GM12873 (cell line): ENCODE data around the gene OR52B2.

ENCODE experiments used
- TF ChIP-seq, protein P1 (sequence below): IDR thresholded peaks from 2 replicates; pipeline ENCODE4 v1.5.1; 2012; ENCODE audit warnings: low read depth, mild to moderate bottlenecking, moderate library complexity, low read length, control low read depth; ENCODE audit not compliant: insufficient read depth; ENCODE audit errors: missing control alignments

The OR52B2 gene

DNA sequence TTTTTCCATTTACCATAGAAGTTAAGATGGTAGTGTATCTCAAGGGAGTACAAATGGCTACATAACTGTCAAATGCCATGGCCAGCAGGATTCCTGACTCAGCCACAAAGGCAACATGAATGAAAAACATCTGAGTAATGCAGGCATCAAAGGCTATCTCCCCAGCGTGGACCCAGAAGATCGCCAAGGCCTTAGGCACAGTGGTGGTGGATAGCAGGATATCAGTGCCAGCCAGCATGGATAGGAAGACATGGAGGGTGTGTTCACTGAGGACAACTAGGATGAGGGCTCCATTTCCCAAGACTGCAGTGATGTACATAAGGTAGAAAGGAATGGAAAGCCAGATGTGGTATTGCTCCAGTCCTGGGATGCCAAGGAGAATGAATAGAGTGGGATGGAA is 18.0 kb downstream of the OR52B2 start:
- TF ChIP-seq, protein P1, sequence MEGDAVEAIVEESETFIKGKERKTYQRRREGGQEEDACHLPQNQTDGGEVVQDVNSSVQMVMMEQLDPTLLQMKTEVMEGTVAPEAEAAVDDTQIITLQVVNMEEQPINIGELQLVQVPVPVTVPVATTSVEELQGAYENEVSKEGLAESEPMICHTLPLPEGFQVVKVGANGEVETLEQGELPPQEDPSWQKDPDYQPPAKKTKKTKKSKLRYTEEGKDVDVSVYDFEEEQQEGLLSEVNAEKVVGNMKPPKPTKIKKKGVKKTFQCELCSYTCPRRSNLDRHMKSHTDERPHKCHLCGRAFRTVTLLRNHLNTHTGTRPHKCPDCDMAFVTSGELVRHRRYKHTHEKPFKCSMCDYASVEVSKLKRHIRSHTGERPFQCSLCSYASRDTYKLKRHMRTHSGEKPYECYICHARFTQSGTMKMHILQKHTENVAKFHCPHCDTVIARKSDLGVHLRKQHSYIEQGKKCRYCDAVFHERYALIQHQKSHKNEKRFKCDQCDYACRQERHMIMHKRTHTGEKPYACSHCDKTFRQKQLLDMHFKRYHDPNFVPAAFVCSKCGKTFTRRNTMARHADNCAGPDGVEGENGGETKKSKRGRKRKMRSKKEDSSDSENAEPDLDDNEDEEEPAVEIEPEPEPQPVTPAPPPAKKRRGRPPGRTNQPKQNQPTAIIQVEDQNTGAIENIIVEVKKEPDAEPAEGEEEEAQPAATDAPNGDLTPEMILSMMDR: no peak

DNA sequence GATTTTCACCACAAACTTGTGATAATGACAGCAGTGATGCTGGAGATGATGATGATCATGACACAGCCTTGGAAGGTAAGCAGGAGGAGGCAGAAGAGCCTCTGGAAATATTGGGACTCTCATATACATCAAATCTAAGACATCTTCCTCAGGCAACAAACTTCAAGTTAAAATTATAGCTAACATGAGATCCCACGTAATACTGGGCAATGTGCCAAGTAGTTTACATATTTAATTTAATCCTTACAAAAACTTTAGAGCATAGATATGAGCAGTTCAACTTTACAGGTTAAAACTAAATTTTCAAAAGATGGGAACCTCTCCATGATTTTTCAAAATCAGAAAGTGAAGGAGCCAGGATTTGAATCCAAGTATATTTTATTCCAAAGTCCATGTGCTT is 19.0 kb downstream of the OR52B2 start:
- TF ChIP-seq, protein P1: no peak

DNA sequence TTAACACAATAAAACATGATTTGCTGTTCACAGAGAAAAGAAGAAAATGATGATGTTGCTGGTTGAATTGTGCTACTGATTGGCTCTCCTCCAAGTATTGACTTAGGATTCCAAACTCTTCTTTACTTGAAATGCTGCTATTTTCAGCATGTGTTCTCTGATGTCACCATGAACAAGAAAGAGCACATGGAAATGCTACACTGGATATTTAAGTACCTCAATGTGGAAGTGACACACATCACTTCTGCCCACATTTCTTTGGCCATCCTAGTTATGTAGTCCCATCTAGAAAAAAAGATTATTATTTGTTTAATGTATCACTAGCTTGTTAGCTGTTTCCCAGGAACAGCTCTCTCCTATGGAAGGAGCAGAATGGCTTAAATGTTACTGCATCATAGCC is 27.2 kb downstream of the OR52B2 start:
- TF ChIP-seq, protein P1: no peak

DNA sequence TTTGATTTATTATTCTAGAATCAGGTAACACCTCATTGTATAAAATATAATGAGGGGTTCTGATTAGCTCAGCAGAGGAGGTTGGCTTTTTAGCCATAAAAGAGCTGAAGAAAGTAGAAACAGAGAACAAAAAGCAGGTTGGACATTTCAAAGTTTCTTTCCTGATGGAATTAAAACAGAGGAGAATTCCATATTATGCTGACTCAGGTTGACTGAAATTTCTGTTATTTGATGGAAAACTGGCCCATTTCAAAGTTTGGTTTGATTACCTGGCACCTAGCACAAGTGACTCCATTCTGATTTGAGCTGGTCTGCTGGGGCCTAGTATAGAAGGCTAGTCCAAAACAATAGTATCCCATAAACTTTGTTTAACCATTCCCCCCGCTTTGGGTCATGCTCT is 37.7 kb downstream of the OR52B2 start:
- TF ChIP-seq, protein P1: no peak

DNA sequence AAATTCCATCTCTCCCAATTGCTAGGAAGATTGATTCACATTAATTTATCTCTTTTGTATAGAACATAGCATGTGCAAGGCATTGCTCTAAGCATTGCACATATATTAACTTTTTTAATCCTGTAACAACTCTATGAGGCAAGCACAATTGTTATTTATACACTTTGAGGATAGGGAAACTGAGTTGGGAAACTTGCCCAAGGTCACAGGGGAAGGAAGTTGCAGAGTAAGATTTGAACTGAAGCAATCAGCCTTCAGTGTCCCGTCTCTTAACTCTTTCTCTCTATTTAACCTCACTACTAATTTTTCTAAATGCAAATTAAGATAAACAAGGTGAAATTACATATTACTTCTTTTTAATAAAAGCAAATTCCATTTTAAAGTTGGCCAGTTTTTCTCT is 40.5 kb downstream of the OR52B2 start:
- TF ChIP-seq, protein P1: no peak

DNA sequence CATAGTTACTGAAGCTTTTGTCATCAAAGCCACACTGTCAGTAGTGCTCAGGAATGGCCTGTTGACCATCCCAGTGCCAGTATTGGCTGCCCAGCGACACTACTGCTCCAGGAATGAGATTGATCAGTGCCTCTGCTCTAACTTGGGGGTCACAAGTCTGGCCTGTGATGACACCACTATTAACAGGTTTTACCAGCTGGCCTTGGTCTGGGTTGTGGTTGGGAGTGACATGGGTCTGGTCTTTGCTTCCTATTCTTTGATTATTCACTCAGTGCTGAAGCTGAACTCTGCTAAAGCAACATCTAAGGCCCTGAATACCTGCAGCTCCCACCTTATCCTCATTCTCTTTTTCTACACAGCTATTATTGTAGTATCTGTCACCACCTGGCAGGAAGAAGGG is 41.1 kb downstream of the OR52B2 start:
- TF ChIP-seq, protein P1: no peak

DNA sequence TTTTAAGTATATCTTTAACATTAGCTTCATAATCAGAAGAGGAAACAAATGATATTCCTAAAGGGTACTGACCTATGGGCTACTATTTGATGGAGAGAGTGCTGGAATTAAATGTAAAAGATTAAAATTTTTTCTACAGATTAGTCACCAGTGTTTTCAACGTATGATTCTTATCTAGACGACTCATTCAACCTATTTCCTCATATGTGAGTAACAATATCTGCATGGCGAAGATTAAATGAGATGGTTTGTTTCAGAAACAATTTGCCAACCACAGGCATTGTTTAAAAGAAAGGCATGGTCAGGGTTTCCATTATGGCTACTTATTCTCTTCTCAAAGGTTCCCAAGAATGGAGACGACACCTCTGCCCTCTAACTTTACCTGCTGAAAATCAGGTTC is 42.2 kb downstream of the OR52B2 start:
- TF ChIP-seq, protein P1: no peak
